ENCODE data around the gene SETDB1.
A peak's percentile ranks its signal among the peaks of the same experiment; 100 is the strongest.

SETDB1 gene

DNA sequence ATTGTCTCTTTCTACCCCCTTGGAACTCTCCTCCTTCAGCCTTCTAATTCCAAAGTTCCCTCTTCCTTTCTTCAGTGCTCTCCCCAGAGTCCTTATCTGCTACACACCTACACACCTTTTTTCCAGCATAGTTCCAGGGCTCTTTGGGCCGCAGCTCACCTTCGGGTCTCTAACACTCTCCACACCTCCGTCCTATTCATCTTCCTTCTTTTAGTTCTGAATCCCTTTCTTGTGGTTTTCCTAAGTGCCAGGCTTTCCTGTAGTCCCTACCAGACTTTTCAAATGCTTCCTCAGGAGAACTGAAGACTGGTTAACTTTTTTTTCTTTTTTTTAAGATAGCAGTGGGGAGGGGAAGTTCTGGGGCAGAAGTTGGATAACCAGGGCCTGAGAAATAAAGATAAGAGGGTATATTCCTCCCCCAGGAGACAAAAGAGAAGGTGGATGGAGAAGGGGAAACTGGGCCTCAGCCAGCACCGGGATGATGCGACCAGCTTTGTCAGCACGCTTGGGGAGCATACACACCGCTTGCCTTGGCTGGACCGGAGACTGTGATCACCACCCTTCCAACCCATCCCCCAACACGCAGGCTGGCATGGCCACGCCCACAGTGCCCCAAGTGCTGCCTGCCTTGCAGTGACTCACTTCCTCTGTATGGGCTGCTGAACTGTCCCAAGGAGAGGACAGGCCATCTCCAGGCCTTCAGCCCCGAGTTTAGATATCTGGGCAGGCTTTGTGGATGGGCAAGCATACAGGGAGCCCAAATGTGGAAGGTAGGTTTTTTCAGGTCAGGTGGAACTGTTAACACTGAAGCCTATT, 50.9 kb downstream of the SETDB1 start:
- peak; percentile 99 for DNase-seq

GRCh38 chr1:150979092-150980056, 53.2 kb downstream of the SETDB1 start:
- peak; percentile 97 for DNase-seq

DNA sequence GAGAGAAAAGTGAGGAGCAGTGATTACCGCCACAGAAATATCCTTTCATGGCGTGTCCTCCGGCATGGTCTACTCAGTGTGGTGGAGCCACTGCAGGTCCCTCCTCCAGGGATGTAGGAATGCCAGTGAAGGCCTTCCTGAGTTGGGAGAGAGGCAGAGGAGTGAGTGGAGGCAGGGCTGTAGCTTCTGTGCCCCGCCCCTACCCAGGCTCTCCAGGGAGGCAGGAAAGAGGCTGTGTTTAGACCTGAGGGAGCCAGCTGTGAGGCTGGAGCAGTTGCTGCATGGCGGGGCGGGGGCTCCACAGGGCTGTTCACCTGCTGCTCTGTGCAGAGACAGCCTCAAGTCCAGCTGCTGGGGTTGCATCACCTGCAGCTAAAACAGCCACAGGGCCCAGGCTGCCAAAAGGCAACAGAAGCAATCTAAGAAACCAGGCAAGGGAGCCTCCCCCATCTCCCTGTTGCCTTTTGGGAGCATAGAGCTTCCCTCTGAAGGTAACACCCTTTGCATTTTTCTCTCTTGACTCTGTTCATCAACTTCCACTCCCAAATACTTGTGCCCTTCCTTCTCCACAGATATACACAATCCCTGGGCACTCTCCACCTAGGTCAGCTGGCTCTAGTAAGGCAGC, 55.1 kb downstream of the SETDB1 start:
- no peak for DNase-seq

DNA sequence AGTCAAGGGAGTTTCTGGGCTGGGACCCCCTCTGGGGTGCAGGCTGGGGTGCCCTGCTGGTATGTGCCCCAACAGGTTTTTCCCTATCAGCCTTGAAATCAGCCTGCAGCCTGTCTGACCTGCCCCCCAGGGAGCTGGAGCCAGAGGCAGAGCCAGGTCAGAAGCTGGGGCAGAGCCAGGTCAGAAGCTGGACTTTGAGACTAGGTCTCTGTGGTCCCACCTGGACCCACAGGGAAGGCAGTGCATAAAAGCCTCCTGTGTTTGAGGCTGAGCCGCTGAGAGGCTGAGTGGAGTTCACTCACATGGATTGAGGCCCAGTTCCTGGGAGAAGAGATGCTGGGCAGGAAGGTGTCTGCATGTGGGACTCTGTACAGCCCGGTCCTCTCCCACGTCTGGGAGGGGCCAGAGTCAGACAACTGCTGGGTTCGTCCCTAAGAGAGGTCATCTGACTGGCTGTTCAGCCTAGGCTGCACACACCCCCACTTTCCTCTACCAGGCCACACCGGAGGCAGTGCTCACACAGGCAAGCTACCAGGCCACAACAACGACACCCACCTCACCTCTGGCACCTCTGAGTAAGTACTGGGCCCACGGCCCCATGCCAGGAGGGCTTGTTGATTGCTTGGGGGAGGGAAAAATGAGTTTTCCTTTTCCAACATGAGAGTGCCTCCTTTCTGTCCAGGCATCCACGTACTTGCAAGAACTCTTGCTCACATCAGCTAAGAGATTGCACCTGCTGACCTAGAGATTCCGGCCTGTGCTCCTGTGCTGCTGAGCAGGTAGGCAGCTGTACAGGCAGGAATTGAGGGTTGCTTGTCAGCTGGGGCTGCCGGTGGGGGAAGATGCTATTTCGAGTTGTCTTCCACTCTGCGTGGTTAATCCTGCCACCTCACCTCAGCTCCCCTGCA, 55.9 kb downstream of the SETDB1 start, which contains the start of gene ANXA9:
ANXA9 (plus strand) TSS at position 488 of the 908 bp plus-strand sequence. CDS start 814 bp downstream, outside the sequence.
- peak; percentile 70 for DNase-seq

GRCh38 chr1:150985179-150985825, 59.1 kb downstream of the SETDB1 start:
- DNase-seq, result no peak

DNA sequence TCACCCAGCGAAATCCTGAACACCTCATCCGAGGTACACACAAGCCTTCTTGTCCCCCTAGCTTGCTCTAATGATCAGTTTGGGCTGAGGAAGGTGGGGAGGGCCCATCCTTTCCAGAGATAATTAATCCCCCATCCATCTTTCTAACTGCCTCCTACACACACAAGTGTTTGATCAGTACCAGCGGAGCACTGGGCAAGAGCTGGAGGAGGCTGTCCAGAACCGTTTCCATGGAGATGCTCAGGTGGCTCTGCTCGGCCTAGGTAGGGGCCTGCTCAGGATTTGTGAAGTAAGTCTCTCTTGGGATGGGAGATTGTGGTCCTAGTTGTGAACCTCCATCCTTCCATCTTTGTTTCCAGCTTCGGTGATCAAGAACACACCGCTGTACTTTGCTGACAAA, 61.8 kb downstream of the SETDB1 start:
- DNase-seq, result no peak

GRCh38 chr1:150992626-150993025, 66.5 kb downstream of the SETDB1 start:
- DNase-seq, result no peak

DNA sequence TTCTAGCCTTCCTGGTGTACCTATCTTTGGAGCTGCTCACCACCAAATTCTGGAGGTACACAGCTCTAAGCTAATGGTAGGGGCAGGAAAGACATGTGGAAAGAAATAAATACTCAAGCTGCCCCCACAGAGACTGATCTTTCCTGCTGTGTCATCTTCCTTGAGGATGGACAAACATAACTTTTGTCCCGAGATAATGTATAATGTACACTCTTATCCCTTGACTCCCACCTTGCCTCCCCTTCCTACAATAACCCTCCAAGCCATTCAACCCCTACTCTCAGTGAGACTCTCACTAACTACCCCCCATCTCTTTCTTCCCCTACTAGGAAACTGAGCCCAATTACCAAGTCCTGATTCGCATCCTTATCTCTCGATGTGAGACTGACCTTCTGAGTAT, 68.1 kb downstream of the SETDB1 start:
- no peak for DNase-seq

DNA sequence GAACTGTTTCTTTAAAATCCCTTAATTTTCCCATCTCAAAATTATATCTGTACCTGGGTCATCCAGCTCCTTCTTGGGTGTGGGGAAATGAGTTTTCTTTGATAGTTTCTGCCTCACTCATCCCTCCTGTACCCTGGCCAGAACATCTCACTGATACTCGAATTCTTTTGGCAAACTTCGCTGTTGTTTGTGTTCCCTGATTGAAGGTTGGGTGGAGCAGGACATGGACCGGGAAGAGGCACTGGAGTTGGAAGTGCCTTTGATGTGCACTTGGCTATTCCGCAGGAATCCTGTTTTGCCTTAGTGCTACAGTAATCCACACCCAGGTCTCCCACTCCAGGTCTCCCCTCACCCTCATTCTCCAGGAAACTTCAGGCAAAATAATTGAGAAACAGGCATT, 69.3 kb downstream of the SETDB1 start:
- DNase-seq, result no peak

- DNase-seq, result peak; percentile 54
These were observed 69.7 kb downstream of the SETDB1 start for GRCh38 chr1:150995896-150996295.

DNA sequence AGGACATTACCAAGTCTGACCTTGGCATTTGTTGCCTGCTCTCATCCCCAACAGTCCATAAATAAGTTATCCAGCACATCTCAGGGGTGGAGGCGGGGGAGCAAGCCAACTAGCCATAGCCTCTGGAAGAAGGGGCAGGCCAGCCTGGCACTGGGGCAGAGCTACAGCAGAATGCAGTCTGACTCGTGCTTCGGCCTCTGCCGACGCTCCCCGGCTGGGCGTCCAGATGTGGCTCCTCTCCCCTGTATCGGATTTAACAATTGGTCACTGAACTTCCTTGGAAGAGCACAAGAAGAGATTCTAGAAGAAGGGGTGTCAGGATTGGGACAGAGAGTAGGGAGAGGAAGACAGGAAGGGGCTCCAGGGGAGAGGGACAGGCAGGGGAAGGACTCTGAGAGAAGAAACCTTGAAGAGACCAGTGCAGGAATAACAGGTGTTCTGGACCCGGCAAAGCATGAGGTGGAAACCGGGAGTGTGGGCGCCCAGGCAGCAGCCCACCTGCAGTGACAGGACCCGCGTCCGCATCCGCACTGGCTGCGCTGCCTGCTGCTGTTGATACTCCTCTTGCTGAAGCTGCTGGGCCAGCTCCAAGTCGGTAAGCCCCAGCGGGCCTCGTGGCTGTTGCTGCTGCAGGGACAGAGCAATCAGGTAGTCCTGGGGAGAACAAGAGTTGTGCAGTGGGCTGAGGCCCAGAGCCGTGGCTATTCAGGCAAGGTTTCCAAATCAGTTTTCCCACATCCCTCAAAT, 71.1 kb downstream of the SETDB1 start:
- DNase-seq, result no peak

DNA sequence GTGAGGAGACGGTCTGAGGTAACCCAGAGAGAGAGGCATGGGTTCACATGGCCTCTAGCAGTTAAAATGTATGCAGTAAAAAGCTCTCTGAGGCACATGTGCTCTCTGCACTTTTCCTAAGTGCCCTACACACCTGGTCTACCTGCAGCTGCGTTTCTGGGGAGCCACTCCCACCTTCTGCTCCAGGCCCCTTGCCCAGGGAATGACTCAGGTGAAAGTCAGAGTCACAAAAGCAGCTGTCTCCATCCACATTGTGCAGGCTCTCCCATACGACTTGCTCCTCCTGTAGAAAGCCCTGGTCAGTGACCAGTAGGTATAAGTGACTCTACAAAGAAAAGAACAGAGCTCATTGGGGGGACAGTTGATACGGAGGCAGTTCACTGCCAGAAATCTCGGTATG, 71.8 kb downstream of the SETDB1 start:
- no peak for DNase-seq

DNA sequence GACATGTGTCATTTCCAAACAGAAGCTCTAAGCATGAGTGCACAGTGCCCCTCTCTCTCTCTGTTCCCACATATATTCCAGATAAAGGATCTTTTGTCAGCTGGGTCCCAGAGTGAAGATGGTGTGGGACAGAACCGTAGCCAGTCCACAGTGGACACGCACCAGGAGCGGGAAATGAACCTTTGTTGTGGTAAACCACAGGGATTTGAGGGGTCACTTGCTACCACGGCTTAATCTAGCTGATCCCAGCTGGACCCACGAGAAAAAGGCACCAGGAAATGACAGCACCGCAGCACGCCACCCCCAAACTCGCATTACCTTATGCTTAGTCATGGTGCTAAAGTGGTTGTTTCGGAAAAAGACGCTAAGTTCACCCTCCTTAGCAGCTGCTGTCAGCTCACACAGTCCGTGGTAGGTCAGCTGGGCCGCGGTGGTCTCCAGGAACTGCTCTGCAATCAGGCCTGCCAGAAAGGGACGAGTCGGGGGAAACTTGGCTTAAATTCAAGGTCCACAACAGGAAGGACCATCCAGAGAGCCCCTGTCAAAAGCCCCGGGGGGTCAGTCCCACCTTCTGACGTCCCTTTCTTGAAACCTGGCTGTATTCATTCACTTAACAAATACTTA, 73.0 kb downstream of the SETDB1 start:
- peak; percentile 76 for DNase-seq

GRCh38 chr1:150999926-151000325, 73.8 kb downstream of the SETDB1 start:
- no peak for DNase-seq

DNA sequence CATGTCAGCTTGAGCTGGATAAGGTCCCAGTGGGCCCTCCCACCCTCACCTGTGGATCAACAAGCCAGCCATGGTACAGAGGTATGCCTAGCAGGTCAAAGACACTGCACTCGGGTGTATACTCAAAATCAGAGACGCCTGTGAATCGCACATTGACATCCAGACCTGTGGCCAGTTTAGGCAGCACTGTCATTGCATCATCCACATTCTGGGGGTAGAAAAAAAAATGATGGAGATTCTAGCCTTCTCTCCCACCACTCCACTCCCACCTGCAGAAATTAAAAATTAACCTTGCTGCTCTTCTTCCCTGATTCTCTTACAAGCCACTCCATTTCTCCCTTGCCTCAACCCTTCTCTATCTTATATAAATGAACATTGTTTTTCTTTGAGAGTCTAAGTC, 74.2 kb downstream of the SETDB1 start:
- DNase-seq, result no peak

GRCh38 chr1:151001602-151002001, 75.4 kb downstream of the SETDB1 start:
- DNase-seq, result no peak

DNA sequence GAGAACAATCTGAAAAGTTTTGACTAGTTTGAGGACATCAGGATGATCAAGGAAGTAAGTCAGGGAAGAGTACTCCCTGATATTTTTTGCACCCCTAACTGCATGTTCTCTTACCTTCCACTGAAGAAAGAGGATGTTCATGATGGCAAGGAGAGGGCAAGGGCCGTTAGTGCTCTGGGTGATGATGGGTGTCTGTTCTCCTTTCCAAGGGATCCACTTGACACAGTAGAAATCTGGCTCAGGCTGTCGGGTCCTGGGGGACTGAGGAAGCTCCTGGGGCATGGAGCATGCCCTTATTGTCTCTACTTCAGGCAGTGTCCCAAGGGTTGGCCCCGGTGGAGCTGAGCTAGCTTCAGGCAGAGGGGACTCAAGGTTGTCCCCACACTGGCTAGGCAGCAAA, 75.9 kb downstream of the SETDB1 start:
- DNase-seq, result no peak

DNA sequence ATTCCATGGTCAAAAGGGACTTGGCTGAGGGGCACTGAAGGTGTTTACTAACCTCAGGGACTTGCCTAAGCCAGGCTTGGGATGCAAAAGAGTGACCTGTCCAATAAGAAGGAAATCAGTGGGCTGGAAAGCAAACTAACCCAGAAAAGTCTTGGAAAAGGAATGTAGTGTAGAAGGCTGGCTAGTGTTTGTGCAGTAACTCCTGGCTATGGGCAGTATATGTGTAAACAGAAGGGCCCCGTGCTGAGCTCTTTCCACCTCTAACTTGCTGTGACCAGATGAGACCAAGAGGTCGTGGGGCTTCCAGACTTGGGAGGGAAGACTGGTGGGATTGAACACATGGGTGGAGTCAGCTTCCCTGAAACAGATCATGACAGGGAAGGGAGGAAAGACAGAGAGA, 76.4 kb downstream of the SETDB1 start:
- DNase-seq, result no peak

DNA sequence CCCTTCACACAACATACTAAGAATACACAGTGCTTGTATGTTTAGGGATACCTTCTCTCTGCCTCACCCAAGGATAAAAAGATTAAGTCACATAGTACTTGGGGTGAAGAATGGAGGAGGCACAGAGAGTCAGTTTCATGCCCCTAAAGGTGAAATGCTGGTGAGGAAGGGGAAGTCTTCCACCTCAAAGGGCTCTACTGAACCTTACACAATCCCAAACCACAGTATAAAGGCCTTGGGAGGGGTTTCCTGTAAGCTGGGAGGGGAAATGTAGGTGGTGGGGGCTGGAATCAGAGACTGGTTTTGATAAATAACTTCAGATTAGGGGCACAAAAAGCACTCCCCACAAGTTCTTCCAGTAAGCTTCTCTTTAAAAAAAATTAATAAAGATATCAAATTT, 77.0 kb downstream of the SETDB1 start:
- DNase-seq, result peak; percentile 61

GRCh38 chr1:151005729-151006319, 79.7 kb downstream of the SETDB1 start:
- peak; percentile 28 for DNase-seq
